HL-60 (cell line): ENCODE results near the gene PRKAG2.

Source experiments
- DNase-seq, 2 experiments: peaks; one replicate each; pipeline ENCODE4 v3.0.0-alpha.2; 2010 to 2020; ENCODE audit warnings: low read depth in 1 of 2, low spot score in 1 of 2
- H3K27ac ChIP-seq: fragments of 250-450 bp; sonication (Bioruptor Pico); replicated peaks from 2 replicates; pipeline ENCODE4 v1.5.1; 2020; ENCODE audit warnings: mild to moderate bottlenecking, moderate library complexity
- H3K27me3 ChIP-seq: fragments of 250-450 bp; sonication (Bioruptor Pico); 2 replicates; pipeline ENCODE4 v1.5.1; 2021; ENCODE audit warnings: mild to moderate bottlenecking, moderate library complexity; ENCODE audit not compliant: insufficient read depth, poor library complexity, severe bottlenecking
- H3K4me3 ChIP-seq: replicated peaks from 2 replicates; pipeline ENCODE4 v1.5.1; 2011; ENCODE audit warnings: mild to moderate bottlenecking, control low read depth, low read length; ENCODE audit not compliant: insufficient read depth
- CTCF ChIP-seq: IDR thresholded peaks from one replicate; pipeline ENCODE4 v1.5.1; 2011; ENCODE audit warnings: low read length, control low read depth, inconsistent platforms; ENCODE audit not compliant: insufficient read depth
- GABPA ChIP-seq: IDR thresholded peaks from 2 replicates; pipeline ENCODE4 v1.6.1; 2012; ENCODE audit warnings: low read depth
- POLR2AphosphoS5 ChIP-seq: IDR thresholded peaks from 2 replicates; pipeline ENCODE4 v1.6.1; 2012; ENCODE audit warnings: low read depth
- REST ChIP-seq: IDR thresholded peaks from 2 replicates; pipeline ENCODE4 v1.6.1; 2012; ENCODE audit warnings: low read depth; ENCODE audit not compliant: insufficient replicate concordance
- SPI1 ChIP-seq: IDR thresholded peaks from 2 replicates; pipeline ENCODE4 v1.6.1; 2012; ENCODE audit warnings: low read depth, mild to moderate bottlenecking, borderline replicate concordance

The PRKAG2 gene

GRCh38 chr7:151513133-151513532 is 363.8 kb downstream of the PRKAG2 start:
- no peak for DNase-seq
- Histone ChIP-seq H3K4me3 (no peak overlapping the region), H3K27me3 (no peaks in the 10 kb centered on the region), H3K27ac (no peak overlapping the region)
- no peak for TF ChIP-seq REST
- no peak for TF ChIP-seq POLR2AphosphoS5
- TF ChIP-seq CTCF = no peak
- no peak for TF ChIP-seq SPI1
- no peak for TF ChIP-seq GABPA

GRCh38 chr7:151512353-151512752 is 364.6 kb downstream of the PRKAG2 start:
- no peak for DNase-seq
- Histone ChIP-seq H3K4me3 (no peak overlapping the region), H3K27ac (no peak overlapping the region), H3K27me3 (no peaks in the 10 kb centered on the region)
- TF ChIP-seq REST (no peak), CTCF (no peak), SPI1 (no peak), GABPA (no peak), POLR2AphosphoS5 (no peak)

- no peak for DNase-seq
- Histone ChIP-seq H3K27me3 (no peaks in the 10 kb centered on the region), H3K4me3 (no peak overlapping the region), H3K27ac (no peak overlapping the region)
- TF ChIP-seq SPI1 (no peak), CTCF (no peak)
Observed at GRCh38 chr7:151511946-151512345, 365.0 kb downstream of the PRKAG2 start.

GRCh38 chr7:151511270-151511669 is 365.6 kb downstream of the PRKAG2 start:
- no peak overlapping the region for H3K27ac ChIP-seq
- DNase-seq = no peak
- TF ChIP-seq REST (no peak), GABPA (no peak), POLR2AphosphoS5 (no peak), SPI1 (no peak), CTCF (no peak)
- no peak overlapping the region for H3K4me3 ChIP-seq
- H3K27me3 ChIP-seq = no peaks in the 10 kb centered on the region
